Astrocyte (in vitro differentiated cells and primary cell): ENCODE measurements around the gene TSSK6. TPM values are rescaled to one million over a fixed set of nuclear protein-coding genes. Genes with fewer than 3 reads are reported as not detected.
A peak's percentile ranks its signal among the peaks of the same experiment; 100 is the strongest.
"Not testable (repeated sequence)": the region's sequence is repeated elsewhere in the genome, so short reads cannot be mapped to it uniquely, and the experiment has no call there.

Experiments
- DNase-seq: peaks from one replicate; pipeline ENCODE4 v3.0.0-alpha.2; 2010; ENCODE audit warnings: low read depth
- FAIRE-seq: peaks from 2 replicates; lab custom pipeline; 2011; peaks lifted over from hg19 to GRCh38; lab: Jason Lieb, UNC
- H2AFZ ChIP-seq: 2 replicates; pipeline ENCODE4 v1.6.0; 2012; ENCODE audit warnings: low read depth, low read length, inconsistent platforms
- H3K27ac ChIP-seq: 2 replicates; pipeline ENCODE4 v1.5.1; 2011; ENCODE audit warnings: low read depth, low read length, inconsistent platforms
- H3K27me3 ChIP-seq: 2 replicates; pipeline ENCODE4 v1.6.0; 2011; ENCODE audit warnings: low read length, inconsistent platforms; ENCODE audit not compliant: insufficient read depth
- H3K36me3 ChIP-seq: 2 replicates; pipeline ENCODE4 v1.5.1; 2011; ENCODE audit warnings: low read length, inconsistent platforms; ENCODE audit not compliant: insufficient read depth
- H3K4me1 ChIP-seq: 2 replicates; pipeline ENCODE4 v1.5.1; 2011; ENCODE audit warnings: low read length, inconsistent platforms; ENCODE audit not compliant: insufficient read depth
- H3K4me2 ChIP-seq: 2 replicates; pipeline ENCODE4 v1.6.0; 2012; ENCODE audit warnings: low read length, inconsistent platforms
- H3K4me3 ChIP-seq: 2 replicates; pipeline ENCODE4 v1.5.1; 2011; ENCODE audit warnings: low read depth, mild to moderate bottlenecking, low read length, inconsistent platforms; ENCODE audit not compliant: insufficient read depth
- H3K79me2 ChIP-seq: 2 replicates; pipeline ENCODE4 v1.6.0; 2012; ENCODE audit warnings: mild to moderate bottlenecking, low read length, inconsistent platforms; ENCODE audit not compliant: insufficient read depth
- H3K9ac ChIP-seq: 2 replicates; pipeline ENCODE4 v1.6.0; 2012; ENCODE audit warnings: mild to moderate bottlenecking, low read length, inconsistent platforms
- H3K9me3 ChIP-seq: 2 replicates; pipeline ENCODE4 v1.5.1; 2012; ENCODE audit warnings: low read depth, mild to moderate bottlenecking, low read length, inconsistent platforms; ENCODE audit not compliant: insufficient read depth
- H4K20me1 ChIP-seq: 2 replicates; pipeline ENCODE4 v1.6.0; 2012; ENCODE audit warnings: low read length, inconsistent platforms; ENCODE audit not compliant: insufficient read depth
- H3K27ac Mint-ChIP-seq: one replicate; pipeline ENCODE4 v1.8.0; 2021; ENCODE audit warnings: mild to moderate bottlenecking, mixed read lengths; ENCODE audit not compliant: unreplicated experiment
- H3K27me3 Mint-ChIP-seq: one replicate; pipeline ENCODE4 v1.8.0; 2021; ENCODE audit warnings: low read depth, mixed read lengths; ENCODE audit not compliant: unreplicated experiment
- H3K36me3 Mint-ChIP-seq: one replicate; pipeline ENCODE4 v1.8.0; 2021; ENCODE audit warnings: low read depth, mixed read lengths; ENCODE audit not compliant: unreplicated experiment
- H3K4me1 Mint-ChIP-seq: one replicate; pipeline ENCODE4 v1.8.0; 2021; ENCODE audit warnings: low read depth, mixed read lengths; ENCODE audit not compliant: unreplicated experiment
- H3K4me3 Mint-ChIP-seq: one replicate; pipeline ENCODE4 v1.8.0; 2021; ENCODE audit warnings: mild to moderate bottlenecking, moderate library complexity, mixed read lengths; ENCODE audit not compliant: unreplicated experiment
- H3K9me3 Mint-ChIP-seq: one replicate; pipeline ENCODE4 v1.8.0; 2021; ENCODE audit warnings: mild to moderate bottlenecking, mixed read lengths; ENCODE audit not compliant: unreplicated experiment
- CTCF ChIP-seq: IDR thresholded peaks from 2 replicates; pipeline ENCODE4 v1.5.1; 2011; ENCODE audit warnings: low read depth, mild to moderate bottlenecking, inconsistent platforms, low read length, moderate library complexity; ENCODE audit not compliant: insufficient read depth
- EZH2 ChIP-seq: IDR thresholded peaks from 2 replicates; pipeline ENCODE4 v1.6.1; 2012; ENCODE audit warnings: mild to moderate bottlenecking, low read length, inconsistent platforms; ENCODE audit not compliant: insufficient read depth
- total RNA-seq: library from RNA; stranded (reverse); gene quantifications from 2 replicates; pipeline ENCODE4 v1.2.1, GENCODE V29; 2021

TSSK6 gene
- total RNA-seq, 1 donor from 2014 or later: 1.8 TPM

GRCh38 chr19:19475849-19476828, 39.2 kb downstream of the TSSK6 start:
- H4K20me1 ChIP-seq: peaks cover 92% of the 10 kb centered on the region
- no peaks in the 10 kb centered on the region for H3K9me3 ChIP-seq
- H3K27ac ChIP-seq: no peak overlapping the region
- Mint-ChIP-seq H3K4me1 (peaks cover 14% of the 10 kb centered on the region), H3K9me3 (no peaks in the 10 kb centered on the region), H3K27me3 (no peaks in the 10 kb centered on the region), H3K4me3 (peak overlapping the region; percentile 55), H3K36me3 (peaks cover 27% of the 10 kb centered on the region), H3K27ac (no peak overlapping the region)
- peak overlapping the region; percentile 14 for H3K9ac ChIP-seq
- FAIRE-seq (no peak), DNase-seq (no peak)
- no peak for TF ChIP-seq EZH2
- peak; percentile 29 for TF ChIP-seq CTCF
- H3K27me3 ChIP-seq: no peaks in the 10 kb centered on the region
- H3K4me1 ChIP-seq: peaks cover 10% of the 10 kb centered on the region
- H3K79me2 ChIP-seq: peaks cover 99% of the 10 kb centered on the region
- H3K4me2 ChIP-seq: no peak overlapping the region
- H3K36me3 ChIP-seq: no peaks in the 10 kb centered on the region
- no peak overlapping the region for H2AFZ ChIP-seq
- no peak overlapping the region for H3K4me3 ChIP-seq

- H3K27ac ChIP-seq: no peak overlapping the region
- H3K4me1 Mint-ChIP-seq: peaks cover 14% of the 10 kb centered on the region
- H3K4me2 ChIP-seq: no peak overlapping the region
- H3K4me3 ChIP-seq: no peak overlapping the region
- H3K9me3 ChIP-seq: no peaks in the 10 kb centered on the region
- no peak overlapping the region for H3K27ac Mint-ChIP-seq
- peaks cover 99% of the 10 kb centered on the region for H3K79me2 ChIP-seq
- no peaks in the 10 kb centered on the region for H3K27me3 Mint-ChIP-seq
- H3K27me3 ChIP-seq: no peaks in the 10 kb centered on the region
- peaks cover 10% of the 10 kb centered on the region for H3K4me1 ChIP-seq
- FAIRE-seq (no peak), DNase-seq (no peak)
- peaks cover 4% of the 10 kb centered on the region for H3K9me3 Mint-ChIP-seq
- H3K9ac ChIP-seq: no peak overlapping the region
- no peaks in the 10 kb centered on the region for H3K36me3 ChIP-seq
- TF ChIP-seq EZH2 (no peak), CTCF (no peak)
- no peak overlapping the region for H3K4me3 Mint-ChIP-seq
- peaks cover 29% of the 10 kb centered on the region for H3K36me3 Mint-ChIP-seq
- peaks cover 91% of the 10 kb centered on the region for H4K20me1 ChIP-seq
- no peak overlapping the region for H2AFZ ChIP-seq
These were observed 40.2 kb downstream of the TSSK6 start for GRCh38 chr19:19475015-19475765.

GRCh38 chr19:19472106-19472505, 43.2 kb downstream of the TSSK6 start:
- H3K4me1 ChIP-seq, H3K4me2 ChIP-seq, FAIRE-seq, DNase-seq, H3K27me3 Mint-ChIP-seq, H3K9ac ChIP-seq, H3K27me3 ChIP-seq, H3K4me3 ChIP-seq, H3K9me3 ChIP-seq, H3K27ac ChIP-seq, H3K27ac Mint-ChIP-seq, H3K4me3 Mint-ChIP-seq, H2AFZ ChIP-seq: not testable (repeated sequence)
- peaks cover 12% of the 10 kb centered on the region for H3K36me3 ChIP-seq
- H3K4me1 Mint-ChIP-seq: peaks cover 14% of the 10 kb centered on the region
- peaks cover 88% of the 10 kb centered on the region for H3K79me2 ChIP-seq
- peaks cover 16% of the 10 kb centered on the region for H3K9me3 Mint-ChIP-seq
- peaks cover 61% of the 10 kb centered on the region for H4K20me1 ChIP-seq
- H3K36me3 Mint-ChIP-seq: peaks cover 44% of the 10 kb centered on the region
